A549 (cell line): Measurements from ENCODE around the gene NT5C2. TPM values are rescaled to one million over a fixed set of nuclear protein-coding genes. Genes with fewer than 3 reads are reported as not detected.

Source experiments
- ATAC-seq, 2 experiments: fragments of 200-7000 bp in 1 of 2; fragments of >200 bp in 1 of 2; cut with Nextera tagmentation in 1 of 2; cut with Tn5 transposase in 1 of 2; 3 replicates each; pipeline versions ENCODE4 v1.8.0 to v1.9.1; 2018 to 2020; ENCODE audit warnings: mild to moderate bottlenecking in 1 of 2, moderate library complexity in 1 of 2
- CTCF ChIA-PET: fragments of 300-600 bp; sonication (Branson Sonifier 250); formaldehyde crosslinking; extraction: SDS; loops from one replicate; lab custom pipeline; 2021; ENCODE audit warnings: antibody characterized with exemption, inconsistent platforms; lab: Yijun Ruan, JAX
- POLR2A ChIA-PET: fragments of 350-600 bp; formaldehyde crosslinking; extraction: SDS; loops from one replicate; lab custom pipeline; 2021; ENCODE audit warnings: antibody characterized with exemption, inconsistent platforms; lab: Yijun Ruan, JAX
- DNase-seq, 2 experiments: peaks; one replicate each; pipeline versions ENCODE4 v3.0.0 to v3.0.0-alpha.2; 2011 to 2016; ENCODE audit warnings: low read depth in 1 of 2, low spot score in 1 of 2
- FAIRE-seq: peaks from 2 replicates; lab custom pipeline; 2011; peaks lifted over from hg19 to GRCh38; lab: Jason Lieb, UNC
- H3K27ac ChIP-seq, 2 experiments: fragments of >200 bp; sonication (Bioruptor Twin); formaldehyde crosslinking; 3 replicates each; pipeline ENCODE4 v1.5.1; 2016 to 2017
- H3K4me1 ChIP-seq: fragments of >200 bp; sonication (Bioruptor Twin); formaldehyde crosslinking; 3 replicates; pipeline ENCODE4 v1.6.1; 2016
- H3K4me2 ChIP-seq: fragments of >200 bp; sonication (Bioruptor Twin); formaldehyde crosslinking; 3 replicates; pipeline ENCODE4 v1.6.1; 2016
- H3K4me3 ChIP-seq: fragments of >200 bp; sonication (Bioruptor Twin); formaldehyde crosslinking; 3 replicates; pipeline ENCODE4 v1.5.1; 2016
- H3K9me3 ChIP-seq: fragments of >200 bp; sonication (Bioruptor Twin); formaldehyde crosslinking; 3 replicates; pipeline ENCODE4 v1.6.1; 2016
- BHLHE40 ChIP-seq: IDR thresholded peaks from 2 replicates; pipeline ENCODE4 v1.6.1; 2012; ENCODE audit warnings: low read depth, low read length, inconsistent platforms
- CBX2 ChIP-seq: fragments of 200-600 bp; sonication (generic); IDR thresholded peaks from 2 replicates; pipeline ENCODE4 v1.6.1; 2016; ENCODE audit warnings: low read depth, mild to moderate bottlenecking, borderline replicate concordance
- CBX8 ChIP-seq: fragments of 200-600 bp; sonication (generic); IDR thresholded peaks from 2 replicates; pipeline ENCODE4 v1.6.1; 2016
- CHD2 ChIP-seq: fragments of 150-350 bp; IDR thresholded peaks from 2 replicates; pipeline ENCODE4 v1.6.1; 2014; ENCODE audit warnings: low read length; ENCODE audit not compliant: partially characterized antibody
- E2F6 ChIP-seq: IDR thresholded peaks from 2 replicates; pipeline ENCODE4 v1.6.1; 2012; ENCODE audit warnings: low read depth, borderline replicate concordance
- GATA3 ChIP-seq: IDR thresholded peaks from 2 replicates; pipeline ENCODE4 v1.6.1; 2012; ENCODE audit warnings: borderline replicate concordance
- HDAC2 ChIP-seq: fragments of 200-600 bp; sonication (generic); IDR thresholded peaks from 2 replicates; pipeline ENCODE4 v1.6.1; 2016
- HES2 ChIP-seq: fragments of >200 bp; sonication (Bioruptor Twin); formaldehyde crosslinking; IDR thresholded peaks from 2 replicates; pipeline ENCODE4 v1.6.1; 2016
- HMGXB4 ChIP-seq: fragments of 250-450 bp; sonication (Bioruptor Pico); IDR thresholded peaks from 2 replicates; pipeline ENCODE4 v1.5.0; 2021; ENCODE audit warnings: mild to moderate bottlenecking, moderate library complexity, borderline replicate concordance
- HOXA7 ChIP-seq: fragments of 250-450 bp; sonication (Bioruptor Pico); IDR thresholded peaks from 2 replicates; pipeline ENCODE4 v1.5.0; 2020; ENCODE audit warnings: mild to moderate bottlenecking, moderate library complexity
- MYC ChIP-seq: IDR thresholded peaks from 2 replicates; pipeline ENCODE4 v1.6.1; 2012; ENCODE audit warnings: mild to moderate bottlenecking, inconsistent platforms, low read length, improper control_type of control experiment, borderline replicate concordance
- NFE2L2 ChIP-seq: fragments of 150-350 bp; conservative IDR thresholded peaks from 2 replicates; pipeline ENCODE4 v1.6.1; 2014; ENCODE audit warnings: low read length
- NPAS2 ChIP-seq: fragments of 250-450 bp; sonication (Bioruptor Pico); IDR thresholded peaks from 2 replicates; pipeline ENCODE4 v1.8.0; 2022; ENCODE audit warnings: mild to moderate bottlenecking, moderate library complexity, borderline replicate concordance
- PHF8 ChIP-seq: fragments of 200-600 bp; sonication (generic); IDR thresholded peaks from 2 replicates; pipeline ENCODE4 v1.6.1; 2016; ENCODE audit warnings: low read depth, mild to moderate bottlenecking, antibody characterized with exemption, moderate library complexity, borderline replicate concordance
- POLR2AphosphoS2 ChIP-seq: conservative IDR thresholded peaks from 2 replicates; pipeline ENCODE4 v1.6.1; 2012; ENCODE audit warnings: low read length, improper control_type of control experiment, inconsistent platforms
- REST ChIP-seq: fragments of 200-600 bp; sonication (generic); IDR thresholded peaks from 2 replicates; pipeline ENCODE4 v1.6.1; 2016; ENCODE audit warnings: antibody characterized with exemption, mild to moderate bottlenecking, moderate library complexity
- SREBF2 ChIP-seq: fragments of 450-650 bp; IDR thresholded peaks from 2 replicates; pipeline ENCODE4 v1.6.1; 2014; ENCODE audit warnings: mild to moderate bottlenecking, moderate library complexity
- ZC3H11A ChIP-seq: fragments of 450-650 bp; IDR thresholded peaks from 2 replicates; pipeline ENCODE4 v1.6.1; 2014; ENCODE audit warnings: antibody characterized with exemption, mild to moderate bottlenecking
- ZFP36 ChIP-seq: fragments of 450-650 bp; IDR thresholded peaks from 2 replicates; pipeline ENCODE4 v1.6.1; 2014; ENCODE audit warnings: borderline replicate concordance; ENCODE audit not compliant: partially characterized antibody
- WGBS: methylation state at CpG from one replicate; pipeline ENCODE4 v1.1.6; 2017; ENCODE audit errors: missing lambda C conversion rate; 5-methylcytosine and 5-hydroxymethylcytosine counted together
- polyA plus RNA-seq, 4 experiments: library from polyadenylated mRNA; depleted of rRNA in 3 of 4; stranded (reverse); fragments of >200 nt; fragmentation: RNase III in 1 of 4; extraction: RNeasy Plus Mini Kit Qiagen cat#74134 plus additional on column Dnase treatment in 1 of 4; gene quantifications; 2 replicates in 3 of 4; 3 replicates in 1 of 4; pipeline ENCODE4 v1.2.3, GENCODE V29; 2011 to 2017

NT5C2 gene
- polyA plus RNA-seq, 2 of the 4 experiments (the other 2 are of a cell fraction): 86.4 to 177 TPM

GRCh38 chr10:103086261-103086660, 106.8 kb downstream of the NT5C2 start:
- Histone ChIP-seq H3K4me1 (no peaks in the 10 kb centered on the region), H3K27ac (no peak overlapping the region), H3K4me2 (no peak overlapping the region), H3K4me3 (no peak overlapping the region)
- DNase-seq: no peak
- ChIA-PET CTCF (interaction anchor here (0.7 to 2.4 kb wide), 5 partner anchors 17 to 190 kb away, joined by 3 to 12 read pairs (median 5); partner anchors contain the start of genes CNNM2 and INA), POLR2A (interaction anchor here (0.5 kb wide), 1 partner anchor 156 kb away, joined by 6 read pairs; no protein-coding TSS in a partner anchor)
- TF ChIP-seq E2F6: no peak
- TF ChIP-seq REST: no peak
- no peak for TF ChIP-seq CHD2
- no peak for TF ChIP-seq HES2
- no peak for TF ChIP-seq CBX2
- TF ChIP-seq HDAC2: no peak
- TF ChIP-seq ZFP36: no peak
- no peak for TF ChIP-seq NPAS2 (CRISPR knock-in tag)
- no peak for TF ChIP-seq BHLHE40
- no peak for TF ChIP-seq GATA3
- TF ChIP-seq NFE2L2: no peak
- TF ChIP-seq CBX8: no peak
- no peak for TF ChIP-seq ZC3H11A
- no peak for TF ChIP-seq SREBF2
- no peak for TF ChIP-seq PHF8
- no peak for TF ChIP-seq POLR2AphosphoS2
- TF ChIP-seq HOXA7 (CRISPR knock-in tag): no peak
- TF ChIP-seq, all 56 proteins: peak for 0
- H3K9me3 ChIP-seq: no peaks in the 10 kb centered on the region
- ATAC-seq: no peak
- no peak for FAIRE-seq
- WGBS: 66% methylated on average over 2 of the region's 2 CpGs

- POLR2A ChIA-PET: no interaction called here
- WGBS: 86% methylated on average over 5 of the region's 5 CpGs
- H3K4me3 ChIP-seq: no peak overlapping the region
- no peak overlapping the region for H3K4me2 ChIP-seq
- FAIRE-seq: no peak
- H3K9me3 ChIP-seq: no peaks in the 10 kb centered on the region
- TF ChIP-seq MYC (no peak), HMGXB4 (CRISPR knock-in tag) (no peak), HDAC2 (no peak), REST (no peak)
- TF ChIP-seq, all 56 proteins: peak for 0
- H3K27ac ChIP-seq: no peak overlapping the region
- DNase-seq (no peak), ATAC-seq (no peak)
- no peaks in the 10 kb centered on the region for H3K4me1 ChIP-seq
- CTCF ChIA-PET: interaction anchor here (1.1 to 2.4 kb wide), 2 partner anchors 14 to 161 kb away, joined by 3 to 12 read pairs; no protein-coding TSS in a partner anchor
Measured at GRCh38 chr10:103083977-103084320, 109.1 kb downstream of the NT5C2 start.
